OCI-LY3 (cell line): ENCODE measurements around the gene IGSF23.

Experiments
- EZH2phosphoT487 ChIP-seq: fragments of 200-600 bp; shearing (Covaris generic); IDR thresholded peaks from 2 replicates; pipeline ENCODE4 v1.6.1; 2018; ENCODE audit warnings: antibody characterized with exemption, mixed run types, low read depth
- TF ChIP-seq, protein P1 (sequence below): fragments of 200-600, 300-600 bp; sonication (generic); IDR thresholded peaks from 2 replicates; pipeline ENCODE4 v1.5.1; 2014; ENCODE audit warnings: antibody characterized with exemption, low read length, low read depth

DNA sequence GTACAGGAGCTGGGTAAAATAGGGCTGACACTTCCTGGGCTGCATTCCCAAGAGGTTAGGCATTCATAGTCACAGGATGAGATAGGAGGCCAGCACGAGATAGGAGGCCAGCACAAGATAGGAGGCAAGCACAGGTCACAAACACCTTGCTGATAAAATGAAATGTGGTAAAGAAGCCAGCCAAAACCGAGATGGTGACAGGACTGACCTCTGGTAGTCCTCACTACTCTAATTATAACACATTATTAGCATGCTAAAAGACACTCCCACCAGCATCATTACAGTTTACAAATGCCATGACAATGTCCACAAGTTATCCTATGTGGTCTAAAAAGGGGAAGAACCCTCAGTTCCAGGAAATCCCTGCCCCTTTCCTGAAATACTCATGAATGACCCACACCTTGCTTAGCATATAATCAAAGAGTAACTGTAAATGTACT lies 20.9 kb upstream of the IGSF23 start:
- no peak for TF ChIP-seq EZH2phosphoT487
- TF ChIP-seq, protein P1, sequence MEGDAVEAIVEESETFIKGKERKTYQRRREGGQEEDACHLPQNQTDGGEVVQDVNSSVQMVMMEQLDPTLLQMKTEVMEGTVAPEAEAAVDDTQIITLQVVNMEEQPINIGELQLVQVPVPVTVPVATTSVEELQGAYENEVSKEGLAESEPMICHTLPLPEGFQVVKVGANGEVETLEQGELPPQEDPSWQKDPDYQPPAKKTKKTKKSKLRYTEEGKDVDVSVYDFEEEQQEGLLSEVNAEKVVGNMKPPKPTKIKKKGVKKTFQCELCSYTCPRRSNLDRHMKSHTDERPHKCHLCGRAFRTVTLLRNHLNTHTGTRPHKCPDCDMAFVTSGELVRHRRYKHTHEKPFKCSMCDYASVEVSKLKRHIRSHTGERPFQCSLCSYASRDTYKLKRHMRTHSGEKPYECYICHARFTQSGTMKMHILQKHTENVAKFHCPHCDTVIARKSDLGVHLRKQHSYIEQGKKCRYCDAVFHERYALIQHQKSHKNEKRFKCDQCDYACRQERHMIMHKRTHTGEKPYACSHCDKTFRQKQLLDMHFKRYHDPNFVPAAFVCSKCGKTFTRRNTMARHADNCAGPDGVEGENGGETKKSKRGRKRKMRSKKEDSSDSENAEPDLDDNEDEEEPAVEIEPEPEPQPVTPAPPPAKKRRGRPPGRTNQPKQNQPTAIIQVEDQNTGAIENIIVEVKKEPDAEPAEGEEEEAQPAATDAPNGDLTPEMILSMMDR = no peak
